ENCODE data around the gene TMEM229B.

DNA sequence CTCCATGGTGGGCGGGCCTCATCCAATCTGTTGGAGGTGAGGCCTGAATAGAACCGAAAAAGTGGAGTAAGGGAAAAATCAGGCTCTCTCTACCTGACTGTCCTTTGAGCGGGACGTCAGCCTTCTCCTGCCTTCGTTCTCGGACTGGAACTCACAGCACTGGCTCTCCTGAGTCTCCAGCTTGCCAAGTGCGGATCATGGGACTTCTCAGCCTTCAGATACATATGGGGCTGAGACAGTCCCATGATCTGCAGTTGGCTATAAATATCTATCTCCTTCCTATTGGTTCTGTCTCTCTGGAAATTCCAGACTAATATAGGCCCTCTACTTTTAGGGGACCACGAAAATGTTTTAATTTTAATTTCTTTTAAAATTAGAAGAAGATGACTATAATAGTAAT, 46.8 kb downstream of the TMEM229B start:
- TF ChIP-seq CTCF (IDR thresholded peaks at IDR 0.05), result no peak
- no peak for TF ChIP-seq ZFX (IDR thresholded peaks at IDR 0.05; ENCODE audit: borderline replicate concordance)

All from 22Rv1 (cell line).